Activated CD8-positive, alpha-beta memory T cell treated with anti-CD3 and anti-CD28 coated beads, Interleukin-2, amount 50 U/mL, for 4 hours (primary cell): Measurements from ENCODE around the gene NHLH2.

Experiments
- DNase-seq: peaks from one replicate; pipeline ENCODE4 v3.0.0-alpha.2; 2020

The NHLH2 gene

GRCh38 chr1:115837740-115838421 lies 3.0 kb downstream of the NHLH2 start:
- DNase-seq = no peak

GRCh38 chr1:115837341-115837739 lies 3.6 kb downstream of the NHLH2 start:
- no peak for DNase-seq

- no peak for DNase-seq
Measured at GRCh38 chr1:115833856-115834255, 7.1 kb downstream of the NHLH2 start.

- DNase-seq = no peak
Measured at GRCh38 chr1:115832651-115833050, 8.3 kb downstream of the NHLH2 start.

- no peak for DNase-seq
Measured at GRCh38 chr1:115830963-115831362, 10.0 kb downstream of the NHLH2 start.

GRCh38 chr1:115829947-115830346 lies 11.0 kb downstream of the NHLH2 start:
- no peak for DNase-seq

- DNase-seq = no peak
Measured at GRCh38 chr1:115829023-115829674, 11.8 kb downstream of the NHLH2 start.

GRCh38 chr1:115828101-115829022 lies 12.6 kb downstream of the NHLH2 start:
- no peak for DNase-seq

- no peak for DNase-seq
Measured at GRCh38 chr1:115827452-115828044, 13.4 kb downstream of the NHLH2 start.

- no peak for DNase-seq
Measured at GRCh38 chr1:115826628-115827027, 14.3 kb downstream of the NHLH2 start.

- DNase-seq = no peak
Measured at GRCh38 chr1:115822117-115822516, 18.8 kb downstream of the NHLH2 start.

GRCh38 chr1:115815694-115816093 lies 25.2 kb downstream of the NHLH2 start:
- DNase-seq = no peak

GRCh38 chr1:115814685-115815398 lies 26.1 kb downstream of the NHLH2 start:
- no peak for DNase-seq

GRCh38 chr1:115813727-115814126 lies 27.2 kb downstream of the NHLH2 start:
- no peak for DNase-seq

- no peak for DNase-seq
Measured at GRCh38 chr1:115811140-115811828, 29.6 kb downstream of the NHLH2 start.

- no peak for DNase-seq
Measured at GRCh38 chr1:115810609-115811008, 30.3 kb downstream of the NHLH2 start.

GRCh38 chr1:115809847-115810246 lies 31.1 kb downstream of the NHLH2 start:
- DNase-seq = no peak

GRCh38 chr1:115809076-115809475 lies 31.9 kb downstream of the NHLH2 start:
- DNase-seq = no peak

GRCh38 chr1:115807723-115808122 lies 33.2 kb downstream of the NHLH2 start:
- DNase-seq = no peak

- DNase-seq = no peak
Measured at GRCh38 chr1:115805597-115805996, 35.3 kb downstream of the NHLH2 start.

- no peak for DNase-seq
Measured at GRCh38 chr1:115802416-115802815, 38.5 kb downstream of the NHLH2 start.

GRCh38 chr1:115797486-115797885 lies 43.4 kb downstream of the NHLH2 start:
- no peak for DNase-seq
